Activated naive CD8-positive, alpha-beta T cell treated with anti-CD3 and anti-CD28 coated beads, Interleukin-2, amount 10 ng/mL, durations not matched to agents 7 days and 5 days (primary cell): ENCODE measurements around the gene EFCAB8. TPM values are rescaled to one million over a fixed set of nuclear protein-coding genes. Genes with fewer than 3 reads are reported as not detected.

Source experiments
- ATAC-seq: fragments of 150-1000 bp; cut with Tn5 transposase; one replicate; pipeline ENCODE4 v1.10.0; 2021; ENCODE audit warnings: low read depth, moderate library complexity
- POLR2A ChIA-PET: fragments of 350-600 bp; sonication (Branson Sonifier 250); formaldehyde crosslinking; loops from one replicate; lab custom pipeline; 2021; ENCODE audit warnings: antibody characterized with exemption; lab: Charles Lee
- DNase-seq: peaks from one replicate; pipeline ENCODE4 v3.0.0; 2021
- H3K27ac Mint-ChIP-seq: one replicate; pipeline ENCODE4 v1.8.0; 2022; ENCODE audit warnings: mild to moderate bottlenecking, mixed read lengths
- H3K27me3 Mint-ChIP-seq: one replicate; pipeline ENCODE4 v1.8.0; 2022; ENCODE audit warnings: mild to moderate bottlenecking, moderate library complexity, mixed read lengths
- H3K36me3 Mint-ChIP-seq: one replicate; pipeline ENCODE4 v1.8.0; 2021; ENCODE audit warnings: mild to moderate bottlenecking, mixed read lengths
- H3K4me1 Mint-ChIP-seq: one replicate; pipeline ENCODE4 v1.8.0; 2021; ENCODE audit warnings: mixed read lengths
- H3K4me3 Mint-ChIP-seq: one replicate; pipeline ENCODE4 v1.8.0; 2022; ENCODE audit warnings: mild to moderate bottlenecking, moderate library complexity, mixed read lengths
- H3K9me3 Mint-ChIP-seq: one replicate; pipeline ENCODE4 v1.8.0; 2021; ENCODE audit warnings: mixed read lengths
- total RNA-seq, 2 experiments: library from RNA; stranded (reverse); gene quantifications; one replicate each; pipeline ENCODE4 v1.2.3, GENCODE V29; 2021

EFCAB8 gene
- total RNA-seq, 2 experiments from 2014 or later, result 0.47 to 0.77 TPM

DNA sequence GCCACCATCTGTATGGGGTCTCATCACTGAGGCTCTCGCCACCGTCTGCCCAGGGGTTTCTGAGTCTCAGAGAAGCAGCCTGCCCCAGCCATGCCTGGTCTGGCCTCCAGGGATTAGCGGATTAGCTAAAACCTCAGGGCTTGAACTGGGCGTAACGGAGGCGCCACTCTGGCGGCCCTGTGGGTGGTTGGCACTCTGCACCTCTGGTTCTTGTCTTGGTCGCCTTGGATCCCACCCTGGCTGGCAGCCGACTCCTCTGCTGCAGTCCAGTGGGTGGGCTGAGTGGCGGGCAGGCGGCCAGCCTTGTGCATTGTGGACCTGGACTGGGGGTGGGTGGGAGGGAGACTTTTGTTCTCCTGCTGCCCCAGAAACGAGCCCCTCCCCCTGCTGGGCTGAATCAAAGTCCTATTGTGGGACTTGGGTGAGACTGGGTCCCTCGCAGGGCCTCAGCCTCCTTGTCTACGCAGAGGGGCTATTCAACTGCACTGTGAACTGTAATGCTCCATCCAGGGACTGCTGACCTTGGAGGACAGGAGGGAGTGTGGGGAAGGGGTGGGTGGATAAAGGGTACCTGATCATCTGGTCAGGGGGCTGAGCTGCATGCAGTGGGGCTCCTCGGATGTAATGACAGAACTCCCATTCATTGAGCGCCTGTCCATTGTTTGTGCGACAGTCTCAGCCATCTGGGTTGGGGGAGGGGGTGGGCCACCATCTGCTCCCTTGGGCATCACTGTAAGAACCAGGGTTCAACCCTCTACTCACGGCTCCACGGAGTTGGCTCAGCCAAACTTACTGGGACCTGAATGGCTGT, 121.6 kb downstream of the EFCAB8 start:
- ATAC-seq, result no peak
- DNase-seq, result peak; percentile 19
- Mint-ChIP-seq H3K36me3 (peaks cover 7% of the 10 kb centered on the region), H3K27ac (no peak overlapping the region), H3K4me3 (no peak overlapping the region), H3K4me1 (peaks cover 5% of the 10 kb centered on the region), H3K9me3 (peaks cover 8% of the 10 kb centered on the region), H3K27me3 (no peaks in the 10 kb centered on the region)
- POLR2A ChIA-PET, result no interaction called here

DNA sequence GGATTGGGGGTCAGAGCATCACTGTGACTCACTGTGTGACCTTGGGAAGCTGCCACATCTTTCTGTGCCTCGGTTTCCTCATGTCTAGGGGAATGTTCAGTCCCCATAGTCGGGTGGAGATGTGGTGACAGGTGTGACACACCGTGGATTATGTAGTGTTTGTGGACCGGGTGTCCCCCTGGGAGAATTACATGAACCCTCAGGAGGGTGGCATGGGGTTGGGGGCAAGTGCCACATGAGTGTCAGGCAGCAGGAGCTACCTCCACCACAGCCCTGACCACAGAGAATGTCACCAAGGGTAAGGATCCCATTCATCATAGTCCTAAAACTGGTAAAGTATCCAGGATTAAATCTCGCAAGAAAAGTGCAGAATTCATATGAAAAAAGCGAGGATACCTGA, 122.3 kb downstream of the EFCAB8 start:
- Mint-ChIP-seq H3K27ac (no peak overlapping the region), H3K9me3 (peaks cover 8% of the 10 kb centered on the region), H3K27me3 (no peaks in the 10 kb centered on the region), H3K4me3 (no peak overlapping the region), H3K4me1 (peaks cover 5% of the 10 kb centered on the region), H3K36me3 (peaks cover 7% of the 10 kb centered on the region)
- POLR2A ChIA-PET, result no interaction called here
- DNase-seq, result peak; percentile 6
- ATAC-seq, result no peak

GRCh38 chr20:32982617-32983458, 124.1 kb downstream of the EFCAB8 start:
- no peak overlapping the region for H3K4me3 Mint-ChIP-seq
- POLR2A ChIA-PET, result interaction anchor here (0.7 to 1.8 kb wide), 3 partner anchors 9 to 13 kb away, joined by 3 to 6 read pairs (median 5); no protein-coding TSS in a partner anchor
- no peak for ATAC-seq
- H3K9me3 Mint-ChIP-seq, result no peaks in the 10 kb centered on the region
- H3K27ac Mint-ChIP-seq, result no peak overlapping the region
- no peaks in the 10 kb centered on the region for H3K27me3 Mint-ChIP-seq
- no peaks in the 10 kb centered on the region for H3K4me1 Mint-ChIP-seq
- no peak for DNase-seq
- H3K36me3 Mint-ChIP-seq, result no peaks in the 10 kb centered on the region

- no peaks in the 10 kb centered on the region for H3K36me3 Mint-ChIP-seq
- POLR2A ChIA-PET, result interaction anchor here (0.7 to 1.8 kb wide), 3 partner anchors 10 to 13 kb away, joined by 3 to 6 read pairs (median 5); no protein-coding TSS in a partner anchor
- no peak overlapping the region for H3K4me3 Mint-ChIP-seq
- no peak for DNase-seq
- ATAC-seq, result no peak
- H3K27me3 Mint-ChIP-seq, result no peaks in the 10 kb centered on the region
- H3K9me3 Mint-ChIP-seq, result no peaks in the 10 kb centered on the region
- no peaks in the 10 kb centered on the region for H3K4me1 Mint-ChIP-seq
- H3K27ac Mint-ChIP-seq, result no peak overlapping the region
Measured at GRCh38 chr20:32983459-32984112, 124.9 kb downstream of the EFCAB8 start.

DNA sequence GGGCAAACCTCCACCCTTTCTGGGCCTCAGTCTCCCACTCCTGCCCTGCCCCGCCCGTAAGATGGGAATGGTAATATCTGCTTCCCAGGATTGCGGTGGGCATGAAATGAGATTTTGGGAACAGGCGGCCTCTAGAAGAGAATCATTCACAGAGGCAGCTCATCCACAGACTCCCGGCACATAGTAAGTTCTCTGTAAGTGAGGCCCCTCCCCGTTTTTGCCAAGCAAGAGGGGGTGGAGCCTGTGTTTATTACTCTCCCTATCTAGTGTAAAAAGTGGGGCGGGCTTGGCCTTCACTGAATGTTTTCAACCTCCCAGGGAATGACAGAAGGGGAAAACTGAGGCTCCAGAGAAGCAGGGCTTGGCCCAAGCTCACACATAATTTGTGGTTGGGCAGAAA, 125.5 kb downstream of the EFCAB8 start:
- ATAC-seq, result no peak
- H3K27me3 Mint-ChIP-seq, result no peaks in the 10 kb centered on the region
- POLR2A ChIA-PET, result interaction anchor here (1.8 kb wide), 1 partner anchor 10 kb away, joined by 5 read pairs; no protein-coding TSS in a partner anchor
- H3K9me3 Mint-ChIP-seq, result no peaks in the 10 kb centered on the region
- H3K27ac Mint-ChIP-seq, result no peak overlapping the region
- H3K4me3 Mint-ChIP-seq, result no peak overlapping the region
- no peaks in the 10 kb centered on the region for H3K4me1 Mint-ChIP-seq
- DNase-seq, result no peak
- H3K36me3 Mint-ChIP-seq, result no peaks in the 10 kb centered on the region

DNA sequence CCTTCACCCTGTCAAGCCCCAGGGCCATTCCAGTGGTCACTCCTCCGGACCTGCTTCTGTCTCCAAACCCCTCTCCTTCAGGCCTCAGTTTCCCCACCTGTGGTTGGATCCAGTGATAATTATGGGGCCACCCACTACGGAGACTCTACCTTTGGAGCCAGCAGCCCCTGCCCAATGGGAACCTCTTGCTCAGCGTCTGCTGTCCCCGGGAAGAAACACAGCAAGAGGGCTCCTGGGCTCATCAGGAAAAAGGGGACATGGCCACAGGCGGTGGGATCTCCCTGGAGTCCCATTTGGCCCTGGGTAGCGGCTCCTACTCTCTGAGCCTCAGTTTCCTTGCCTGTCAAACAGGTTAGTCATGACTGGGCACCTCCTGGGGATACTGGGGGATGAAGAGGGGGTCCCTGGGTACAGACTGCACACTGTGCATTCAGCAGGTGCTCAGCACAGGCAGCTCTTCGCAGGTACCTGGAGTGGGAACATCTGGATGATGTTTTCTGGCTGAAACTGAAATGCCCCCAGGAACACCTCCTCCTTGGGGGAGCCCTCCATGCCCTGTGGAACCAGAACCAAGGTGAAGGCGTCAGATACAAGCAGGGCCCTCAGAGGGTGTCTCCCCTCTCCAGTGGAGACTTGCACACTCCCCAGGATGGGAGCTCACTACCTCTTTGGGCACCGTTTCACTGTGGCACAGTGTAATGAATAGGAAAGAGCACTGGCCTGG, 126.1 kb downstream of the EFCAB8 start:
- no peak overlapping the region for H3K27ac Mint-ChIP-seq
- H3K4me1 Mint-ChIP-seq, result no peaks in the 10 kb centered on the region
- POLR2A ChIA-PET, result interaction anchor here (0.9 to 1.8 kb wide), 2 partner anchors 11 to 39 kb away, joined by 3 to 5 read pairs; no protein-coding TSS in a partner anchor
- ATAC-seq, result no peak
- no peaks in the 10 kb centered on the region for H3K36me3 Mint-ChIP-seq
- no peak for DNase-seq
- no peaks in the 10 kb centered on the region for H3K27me3 Mint-ChIP-seq
- no peaks in the 10 kb centered on the region for H3K9me3 Mint-ChIP-seq
- H3K4me3 Mint-ChIP-seq, result no peak overlapping the region

DNA sequence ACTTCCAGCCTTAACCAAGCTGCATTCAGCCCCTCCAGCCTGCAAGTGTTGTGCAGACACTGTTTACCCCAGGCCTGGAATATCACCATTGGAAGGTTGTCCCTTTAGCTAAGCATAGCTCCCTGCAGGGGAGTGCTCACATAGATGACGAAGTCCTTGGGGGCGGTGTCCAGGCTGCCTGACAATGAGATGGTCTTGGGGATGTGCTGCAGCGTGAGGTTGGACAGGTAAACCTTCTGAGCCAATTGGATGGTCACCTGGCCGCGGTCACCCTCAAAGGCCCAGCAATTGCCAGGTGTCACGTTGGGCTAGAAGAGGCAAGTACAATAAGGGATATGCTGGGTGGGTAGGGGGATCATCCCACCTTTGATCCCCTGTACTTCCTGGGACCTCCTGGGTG, 126.9 kb downstream of the EFCAB8 start:
- Mint-ChIP-seq H3K27me3 (no peaks in the 10 kb centered on the region), H3K4me1 (no peaks in the 10 kb centered on the region), H3K27ac (no peak overlapping the region), H3K36me3 (no peaks in the 10 kb centered on the region), H3K9me3 (no peaks in the 10 kb centered on the region), H3K4me3 (no peak overlapping the region)
- POLR2A ChIA-PET, result interaction anchor here (0.9 kb wide), 2 partner anchors 40 to 628 kb away, joined by 3 read pairs; partner anchors contain the start of gene ASXL1
- DNase-seq (no peak), ATAC-seq (no peak)

DNA sequence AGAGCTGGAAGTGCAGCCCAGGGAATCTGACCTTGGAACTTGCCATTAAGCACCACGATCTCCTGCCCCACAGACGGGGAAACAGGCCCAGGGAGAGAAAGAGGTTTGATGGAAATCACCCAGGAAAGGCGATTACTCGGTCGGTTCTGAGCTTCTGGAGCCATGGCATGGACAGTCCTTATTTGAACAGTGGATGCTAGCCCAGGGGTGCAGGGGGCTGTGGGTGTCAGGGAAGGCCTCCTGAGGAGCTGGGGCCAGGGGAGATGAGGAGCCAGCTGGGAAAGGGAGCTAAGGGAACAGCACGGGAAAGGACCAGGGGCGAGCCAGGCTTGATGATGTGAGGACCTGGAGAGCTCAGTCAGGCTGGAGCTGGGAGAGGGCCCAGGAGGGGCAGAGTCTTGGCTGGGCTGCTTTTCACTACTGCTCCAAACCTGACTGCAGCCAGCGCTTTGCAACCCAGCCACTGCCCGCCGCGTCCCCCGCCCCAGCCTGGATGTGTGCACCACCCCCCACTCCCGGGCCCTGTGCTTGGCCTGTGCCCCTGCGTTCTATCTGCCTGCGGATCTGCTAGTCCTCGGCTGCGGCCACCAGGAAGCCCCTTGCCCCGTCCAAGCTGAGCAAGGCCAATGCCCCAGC, 127.7 kb downstream of the EFCAB8 start:
- Mint-ChIP-seq H3K4me3 (no peak overlapping the region), H3K4me1 (peaks cover 4% of the 10 kb centered on the region), H3K27me3 (no peaks in the 10 kb centered on the region), H3K9me3 (no peaks in the 10 kb centered on the region), H3K36me3 (no peaks in the 10 kb centered on the region), H3K27ac (no peak overlapping the region)
- ATAC-seq (no peak), DNase-seq (no peak)
- POLR2A ChIA-PET, result interaction anchor here (0.9 kb wide), 1 partner anchor 628 kb away, joined by 3 read pairs; the partner anchor contains the start of gene ASXL1

DNA sequence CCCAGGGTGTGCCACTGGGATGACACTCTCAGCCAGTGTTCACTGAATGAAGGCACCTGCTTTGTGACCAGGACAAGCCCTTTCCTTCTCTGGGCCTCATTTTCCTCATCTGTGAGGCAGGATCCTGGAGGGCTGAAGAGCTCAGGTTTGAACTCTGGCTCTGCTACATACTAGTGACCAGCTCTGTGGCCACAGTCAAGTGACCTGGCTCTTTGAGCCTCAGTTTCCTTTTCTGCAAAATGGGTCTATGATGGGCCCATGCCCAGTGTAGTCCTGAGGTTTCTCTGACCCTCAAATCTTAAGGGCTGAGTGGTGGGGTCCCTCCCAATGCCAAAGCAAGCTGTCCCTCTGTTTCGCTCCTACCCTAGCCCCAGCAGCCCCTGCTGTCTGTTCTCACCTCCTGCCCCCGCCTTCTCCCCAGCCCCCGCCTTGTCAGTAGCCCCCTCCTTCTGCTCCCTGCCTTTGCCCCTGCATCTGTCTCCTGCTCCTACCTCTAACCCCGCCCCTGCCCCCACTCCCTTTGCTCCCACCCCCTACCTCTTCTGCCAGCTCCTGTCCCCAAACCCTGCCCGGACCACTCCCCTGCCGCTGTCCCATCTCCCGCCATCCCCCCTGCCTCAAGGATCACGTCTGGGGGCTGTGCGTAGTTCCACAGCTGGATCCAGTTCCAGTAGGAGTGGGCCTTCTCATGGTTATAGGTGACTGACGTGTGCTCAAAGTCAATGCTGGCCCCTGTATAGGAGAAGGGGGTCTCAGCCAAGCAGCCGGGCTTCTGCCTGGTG, 128.5 kb downstream of the EFCAB8 start:
- Mint-ChIP-seq H3K27ac (no peak overlapping the region), H3K9me3 (no peaks in the 10 kb centered on the region), H3K36me3 (no peaks in the 10 kb centered on the region), H3K4me3 (no peak overlapping the region), H3K27me3 (no peaks in the 10 kb centered on the region), H3K4me1 (peaks cover 4% of the 10 kb centered on the region)
- ATAC-seq (no peak), DNase-seq (no peak)
- POLR2A ChIA-PET, result interaction anchor here (0.7 kb wide), 1 partner anchor 273 kb away, joined by 3 read pairs; no protein-coding TSS in a partner anchor

DNA sequence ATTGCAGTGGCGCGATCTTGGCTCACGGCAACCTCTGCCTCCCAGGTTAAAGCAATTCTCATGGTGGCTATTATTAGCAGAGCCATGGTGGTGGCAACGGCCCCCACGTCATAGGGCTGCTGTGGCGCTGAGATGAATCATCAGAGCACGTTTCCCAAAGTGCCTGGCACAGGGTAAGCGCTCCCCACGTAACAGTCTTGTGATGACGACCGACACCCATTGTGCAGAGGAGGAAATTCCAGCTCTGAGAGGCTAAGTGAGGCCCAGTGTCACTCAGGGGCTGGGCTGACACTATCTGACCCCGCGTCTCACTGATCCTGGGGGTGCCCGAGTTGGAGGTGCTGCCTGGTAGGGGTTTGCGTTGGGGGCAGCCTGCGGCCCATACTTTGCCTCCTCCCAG, 129.3 kb downstream of the EFCAB8 start:
- Mint-ChIP-seq H3K27ac (no peak overlapping the region), H3K36me3 (no peaks in the 10 kb centered on the region), H3K4me1 (peaks cover 4% of the 10 kb centered on the region), H3K4me3 (no peak overlapping the region), H3K27me3 (no peaks in the 10 kb centered on the region), H3K9me3 (no peaks in the 10 kb centered on the region)
- no peak for ATAC-seq
- no peak for DNase-seq
- POLR2A ChIA-PET, result interaction anchor here (0.7 kb wide), 1 partner anchor 272 kb away, joined by 3 read pairs; no protein-coding TSS in a partner anchor

- H3K4me3 Mint-ChIP-seq, result no peak overlapping the region
- POLR2A ChIA-PET, result no interaction called here
- peaks cover 2% of the 10 kb centered on the region for H3K36me3 Mint-ChIP-seq
- peaks cover 7% of the 10 kb centered on the region for H3K4me1 Mint-ChIP-seq
- no peaks in the 10 kb centered on the region for H3K27me3 Mint-ChIP-seq
- peaks cover 2% of the 10 kb centered on the region for H3K9me3 Mint-ChIP-seq
- no peak overlapping the region for H3K27ac Mint-ChIP-seq
- no peak for ATAC-seq
- no peak for DNase-seq
Measured at GRCh38 chr20:32989507-32990283, 131.0 kb downstream of the EFCAB8 start.
